ENCODE measurements around the gene MYH7.

Gene MYH7

GRCh38 chr14:23443411-23443812, 8.0 kb upstream of the MYH7 start:
- no peak overlapping the region for H3K4me2 ChIP-seq
- peaks cover 0 to 9% (median 3%) of the 10 kb centered on the region in 10 experiments; a peak in 10 of 20 replicates for H3K4me1 ChIP-seq
- H3K36me3 ChIP-seq, result no peaks in the 10 kb centered on the region
- H3K9me3 ChIP-seq (replicated peaks in 1 of 11), result no peaks in the 10 kb centered on the region
- no peak overlapping the region for H3K4me3 ChIP-seq
- no peak for TF ChIP-seq Cebpa-rat (IDR thresholded peaks at IDR 0.05)
- H4K20me1 ChIP-seq, result no peaks in the 10 kb centered on the region
- H3K27ac ChIP-seq, result no peak overlapping the region
- H3K9ac ChIP-seq, result no peak overlapping the region
- no peaks in the 10 kb centered on the region for H3K27me3 ChIP-seq

GRCh38 chr14:23442721-23443356, 7.4 kb upstream of the MYH7 start:
- no peaks in the 10 kb centered on the region for H4K20me1 ChIP-seq
- no peak overlapping the region for H3K4me2 ChIP-seq
- H3K36me3 ChIP-seq, result no peaks in the 10 kb centered on the region
- H3K27me3 ChIP-seq, result no peaks in the 10 kb centered on the region
- no peak overlapping the region for H3K27ac ChIP-seq
- no peak overlapping the region for H3K4me3 ChIP-seq
- TF ChIP-seq Cebpa-rat (IDR thresholded peaks at IDR 0.05), result no peak
- no peak overlapping the region for H3K9ac ChIP-seq
- no peaks in the 10 kb centered on the region for H3K9me3 ChIP-seq (replicated peaks in 1 of 11)
- peaks cover 0 to 9% (median 3%) of the 10 kb centered on the region in 10 experiments; a peak in 10 of 20 replicates for H3K4me1 ChIP-seq

GRCh38 chr14:23441076-23441475, 5.6 kb upstream of the MYH7 start:
- Histone ChIP-seq H3K4me1 (peaks cover 0 to 9% (median 2%) of the 10 kb centered on the region in 10 experiments; a peak in 10 of 20 replicates), H3K4me3 (no peak overlapping the region), H3K9me3 (replicated peaks in 1 of 11) (no peaks in the 10 kb centered on the region), H3K9ac (no peak overlapping the region), H3K27me3 (no peaks in the 10 kb centered on the region), H3K4me2 (peak overlapping the region in 2 of 11 experiments; percentile 14 to 41; a peak in 3 of 22 replicates), H3K36me3 (no peaks in the 10 kb centered on the region), H3K27ac (no peak overlapping the region), H4K20me1 (no peaks in the 10 kb centered on the region)
- TF ChIP-seq Cebpa-rat (IDR thresholded peaks at IDR 0.05), result no peak

GRCh38 chr14:23439107-23439835, 3.8 kb upstream of the MYH7 start:
- no peaks in the 10 kb centered on the region for H3K27me3 ChIP-seq
- H3K4me3 ChIP-seq, result no peak overlapping the region
- H3K9ac ChIP-seq, result no peak overlapping the region
- H3K9me3 ChIP-seq (replicated peaks in 1 of 11), result no peaks in the 10 kb centered on the region
- no peaks in the 10 kb centered on the region for H4K20me1 ChIP-seq
- no peak for TF ChIP-seq Cebpa-rat (IDR thresholded peaks at IDR 0.05)
- H3K4me1 ChIP-seq, result peaks cover 0 to 9% (median 0%) of the 10 kb centered on the region in 10 experiments; a peak in 4 of 20 replicates
- H3K36me3 ChIP-seq, result no peaks in the 10 kb centered on the region
- H3K27ac ChIP-seq, result no peak overlapping the region
- H3K4me2 ChIP-seq, result no peak overlapping the region

GRCh38 chr14:23438101-23438971, 2.9 kb upstream of the MYH7 start:
- Histone ChIP-seq H3K4me1 (peaks cover 0 to 9% (median 0%) of the 10 kb centered on the region in 10 experiments; a peak in 4 of 20 replicates), H3K9ac (no peak overlapping the region), H3K4me2 (no peak overlapping the region)

GRCh38 chr14:23437133-23438100, 2.0 kb upstream of the MYH7 start:
- no peak overlapping the region for H3K4me2 ChIP-seq
- no peak overlapping the region for H3K27ac ChIP-seq
- no peaks in the 10 kb centered on the region for H3K36me3 ChIP-seq
- no peaks in the 10 kb centered on the region for H3K9me3 ChIP-seq (replicated peaks in 1 of 11)
- H3K9ac ChIP-seq, result no peak overlapping the region
- no peaks in the 10 kb centered on the region; a peak in 1 of 22 replicates for H4K20me1 ChIP-seq
- no peak overlapping the region for H3K4me3 ChIP-seq
- peaks cover 0 to 9% (median 0%) of the 10 kb centered on the region in 10 experiments; a peak in 4 of 20 replicates for H3K4me1 ChIP-seq
- no peak for TF ChIP-seq Cebpa-rat (IDR thresholded peaks at IDR 0.05)
- H3K27me3 ChIP-seq, result no peaks in the 10 kb centered on the region

More at GRCh38 chr14:23438101-23438971, 2.9 kb upstream of the MYH7 start:
- H3K27me3 ChIP-seq, result no peaks in the 10 kb centered on the region
- no peak for TF ChIP-seq Cebpa-rat (IDR thresholded peaks at IDR 0.05)
- no peaks in the 10 kb centered on the region for H3K9me3 ChIP-seq (replicated peaks in 1 of 11)
- no peak overlapping the region for H3K27ac ChIP-seq
- no peaks in the 10 kb centered on the region for H4K20me1 ChIP-seq
- no peak overlapping the region for H3K4me3 ChIP-seq
- no peaks in the 10 kb centered on the region for H3K36me3 ChIP-seq

- H3K27me3 ChIP-seq, result no peaks in the 10 kb centered on the region
- no peak overlapping the region for H3K4me3 ChIP-seq
- H4K20me1 ChIP-seq, result no peaks in the 10 kb centered on the region; a peak in 1 of 22 replicates
- H3K4me2 ChIP-seq, result no peak overlapping the region
- H3K9ac ChIP-seq, result no peak overlapping the region
- no peak for TF ChIP-seq Cebpa-rat (IDR thresholded peaks at IDR 0.05)
- H3K9me3 ChIP-seq (replicated peaks in 1 of 11), result no peaks in the 10 kb centered on the region
- peaks cover 0 to 8% (median 0%) of the 10 kb centered on the region in 10 experiments; a peak in 4 of 20 replicates for H3K4me1 ChIP-seq
- H3K36me3 ChIP-seq, result no peaks in the 10 kb centered on the region
- H3K27ac ChIP-seq, result no peak overlapping the region
These were observed 1.1 kb upstream of the MYH7 start for GRCh38 chr14:23436327-23437132.
